ENCODE data around the gene DUS1L.

GRCh38 chr17:82094931-82095776, 29.6 kb upstream of the DUS1L start:
- TF ChIP-seq EP300 (IDR thresholded peaks at IDR 0.05; ENCODE audit: low read depth) (no peak), POLR2AphosphoS5 (IDR thresholded peaks at IDR 0.05) (no peak), POLR2A (IDR thresholded peaks at IDR 0.05) (no peak)
- TF ChIP-seq, protein P1, sequence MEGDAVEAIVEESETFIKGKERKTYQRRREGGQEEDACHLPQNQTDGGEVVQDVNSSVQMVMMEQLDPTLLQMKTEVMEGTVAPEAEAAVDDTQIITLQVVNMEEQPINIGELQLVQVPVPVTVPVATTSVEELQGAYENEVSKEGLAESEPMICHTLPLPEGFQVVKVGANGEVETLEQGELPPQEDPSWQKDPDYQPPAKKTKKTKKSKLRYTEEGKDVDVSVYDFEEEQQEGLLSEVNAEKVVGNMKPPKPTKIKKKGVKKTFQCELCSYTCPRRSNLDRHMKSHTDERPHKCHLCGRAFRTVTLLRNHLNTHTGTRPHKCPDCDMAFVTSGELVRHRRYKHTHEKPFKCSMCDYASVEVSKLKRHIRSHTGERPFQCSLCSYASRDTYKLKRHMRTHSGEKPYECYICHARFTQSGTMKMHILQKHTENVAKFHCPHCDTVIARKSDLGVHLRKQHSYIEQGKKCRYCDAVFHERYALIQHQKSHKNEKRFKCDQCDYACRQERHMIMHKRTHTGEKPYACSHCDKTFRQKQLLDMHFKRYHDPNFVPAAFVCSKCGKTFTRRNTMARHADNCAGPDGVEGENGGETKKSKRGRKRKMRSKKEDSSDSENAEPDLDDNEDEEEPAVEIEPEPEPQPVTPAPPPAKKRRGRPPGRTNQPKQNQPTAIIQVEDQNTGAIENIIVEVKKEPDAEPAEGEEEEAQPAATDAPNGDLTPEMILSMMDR (IDR thresholded peaks at IDR 0.05), result no peak
